K562 (cell line): ENCODE measurements around the gene ZER1. TPM values are rescaled to one million over a fixed set of nuclear protein-coding genes. Genes with fewer than 3 reads are reported as not detected.

Experiments
- AFF4 ChIP-seq: sonication (generic); formaldehyde crosslinking; IDR thresholded peaks from 2 replicates; pipeline ENCODE4 v1.8.0; 2023; ENCODE audit warnings: mild to moderate bottlenecking, missing genetic modification reagents
- CREM ChIP-seq: IDR thresholded peaks from 2 replicates; pipeline ENCODE4 v1.6.1; 2014; ENCODE audit warnings: antibody characterized with exemption, low read depth
- E4F1 ChIP-seq: fragments of 250-450 bp; sonication (Bioruptor Pico); IDR thresholded peaks from 2 replicates; pipeline ENCODE4 v1.5.0; 2021; ENCODE audit warnings: mild to moderate bottlenecking, borderline replicate concordance
- NCOR1 ChIP-seq: fragments of 450-650 bp; IDR thresholded peaks from 2 replicates; pipeline ENCODE4 v1.6.1; 2016; ENCODE audit warnings: mild to moderate bottlenecking, moderate library complexity
- PYGO2 ChIP-seq: fragments of 450-650 bp; IDR thresholded peaks from 2 replicates; pipeline ENCODE4 v1.6.1; 2016; ENCODE audit warnings: mild to moderate bottlenecking, missing genetic modification characterization, moderate library complexity, missing compliant biosample characterization
- polyA plus RNA-seq, 8 experiments: library from polyadenylated mRNA; depleted of rRNA in 4 of 8; stranded (reverse) in 5 of 8; unstranded in 3 of 8; fragments of >200 nt; fragmentation: Nextera tagmentation in 2 of 8; fragmentation: Illumina TruSeq in 1 of 8; extraction: Ambion mirVana in 2 of 8; extraction: Trizol in 1 of 8; gene quantifications; 2 replicates each; pipeline versions ENCODE4 v1.2.1 to v1.2.3, GENCODE V29; 2011 to 2014; ENCODE audit warnings: inconsistent platforms in 1 of 8, missing spikeins in 1 of 8
- total RNA-seq, 7 experiments: library from RNA; depleted of rRNA in 6 of 7; stranded (reverse); fragments of >200 nt in 6 of 7; fragmentation: Illumina TruSeq in 2 of 7; extraction: Trizol in 2 of 7; gene quantifications; 2 replicates each; pipeline versions ENCODE4 v1.2.1 to v1.2.3, GENCODE V29; 2011 to 2021; ENCODE audit warnings: low replicate concordance in 1 of 7
- TF ChIP-seq, protein P1 (sequence below): fragments of 450-650 bp; IDR thresholded peaks from 2 replicates; pipeline ENCODE4 v1.6.1; 2016; ENCODE audit warnings: mild to moderate bottlenecking, moderate library complexity

ZER1 gene
- total and polyA plus RNA-seq, 9 of the 15 experiments (the other 6 are each of a cell fraction or from before 2014, with no cell fraction given) = 0.07 to 10.7 (median 6.2) TPM

- TF ChIP-seq, protein P1, sequence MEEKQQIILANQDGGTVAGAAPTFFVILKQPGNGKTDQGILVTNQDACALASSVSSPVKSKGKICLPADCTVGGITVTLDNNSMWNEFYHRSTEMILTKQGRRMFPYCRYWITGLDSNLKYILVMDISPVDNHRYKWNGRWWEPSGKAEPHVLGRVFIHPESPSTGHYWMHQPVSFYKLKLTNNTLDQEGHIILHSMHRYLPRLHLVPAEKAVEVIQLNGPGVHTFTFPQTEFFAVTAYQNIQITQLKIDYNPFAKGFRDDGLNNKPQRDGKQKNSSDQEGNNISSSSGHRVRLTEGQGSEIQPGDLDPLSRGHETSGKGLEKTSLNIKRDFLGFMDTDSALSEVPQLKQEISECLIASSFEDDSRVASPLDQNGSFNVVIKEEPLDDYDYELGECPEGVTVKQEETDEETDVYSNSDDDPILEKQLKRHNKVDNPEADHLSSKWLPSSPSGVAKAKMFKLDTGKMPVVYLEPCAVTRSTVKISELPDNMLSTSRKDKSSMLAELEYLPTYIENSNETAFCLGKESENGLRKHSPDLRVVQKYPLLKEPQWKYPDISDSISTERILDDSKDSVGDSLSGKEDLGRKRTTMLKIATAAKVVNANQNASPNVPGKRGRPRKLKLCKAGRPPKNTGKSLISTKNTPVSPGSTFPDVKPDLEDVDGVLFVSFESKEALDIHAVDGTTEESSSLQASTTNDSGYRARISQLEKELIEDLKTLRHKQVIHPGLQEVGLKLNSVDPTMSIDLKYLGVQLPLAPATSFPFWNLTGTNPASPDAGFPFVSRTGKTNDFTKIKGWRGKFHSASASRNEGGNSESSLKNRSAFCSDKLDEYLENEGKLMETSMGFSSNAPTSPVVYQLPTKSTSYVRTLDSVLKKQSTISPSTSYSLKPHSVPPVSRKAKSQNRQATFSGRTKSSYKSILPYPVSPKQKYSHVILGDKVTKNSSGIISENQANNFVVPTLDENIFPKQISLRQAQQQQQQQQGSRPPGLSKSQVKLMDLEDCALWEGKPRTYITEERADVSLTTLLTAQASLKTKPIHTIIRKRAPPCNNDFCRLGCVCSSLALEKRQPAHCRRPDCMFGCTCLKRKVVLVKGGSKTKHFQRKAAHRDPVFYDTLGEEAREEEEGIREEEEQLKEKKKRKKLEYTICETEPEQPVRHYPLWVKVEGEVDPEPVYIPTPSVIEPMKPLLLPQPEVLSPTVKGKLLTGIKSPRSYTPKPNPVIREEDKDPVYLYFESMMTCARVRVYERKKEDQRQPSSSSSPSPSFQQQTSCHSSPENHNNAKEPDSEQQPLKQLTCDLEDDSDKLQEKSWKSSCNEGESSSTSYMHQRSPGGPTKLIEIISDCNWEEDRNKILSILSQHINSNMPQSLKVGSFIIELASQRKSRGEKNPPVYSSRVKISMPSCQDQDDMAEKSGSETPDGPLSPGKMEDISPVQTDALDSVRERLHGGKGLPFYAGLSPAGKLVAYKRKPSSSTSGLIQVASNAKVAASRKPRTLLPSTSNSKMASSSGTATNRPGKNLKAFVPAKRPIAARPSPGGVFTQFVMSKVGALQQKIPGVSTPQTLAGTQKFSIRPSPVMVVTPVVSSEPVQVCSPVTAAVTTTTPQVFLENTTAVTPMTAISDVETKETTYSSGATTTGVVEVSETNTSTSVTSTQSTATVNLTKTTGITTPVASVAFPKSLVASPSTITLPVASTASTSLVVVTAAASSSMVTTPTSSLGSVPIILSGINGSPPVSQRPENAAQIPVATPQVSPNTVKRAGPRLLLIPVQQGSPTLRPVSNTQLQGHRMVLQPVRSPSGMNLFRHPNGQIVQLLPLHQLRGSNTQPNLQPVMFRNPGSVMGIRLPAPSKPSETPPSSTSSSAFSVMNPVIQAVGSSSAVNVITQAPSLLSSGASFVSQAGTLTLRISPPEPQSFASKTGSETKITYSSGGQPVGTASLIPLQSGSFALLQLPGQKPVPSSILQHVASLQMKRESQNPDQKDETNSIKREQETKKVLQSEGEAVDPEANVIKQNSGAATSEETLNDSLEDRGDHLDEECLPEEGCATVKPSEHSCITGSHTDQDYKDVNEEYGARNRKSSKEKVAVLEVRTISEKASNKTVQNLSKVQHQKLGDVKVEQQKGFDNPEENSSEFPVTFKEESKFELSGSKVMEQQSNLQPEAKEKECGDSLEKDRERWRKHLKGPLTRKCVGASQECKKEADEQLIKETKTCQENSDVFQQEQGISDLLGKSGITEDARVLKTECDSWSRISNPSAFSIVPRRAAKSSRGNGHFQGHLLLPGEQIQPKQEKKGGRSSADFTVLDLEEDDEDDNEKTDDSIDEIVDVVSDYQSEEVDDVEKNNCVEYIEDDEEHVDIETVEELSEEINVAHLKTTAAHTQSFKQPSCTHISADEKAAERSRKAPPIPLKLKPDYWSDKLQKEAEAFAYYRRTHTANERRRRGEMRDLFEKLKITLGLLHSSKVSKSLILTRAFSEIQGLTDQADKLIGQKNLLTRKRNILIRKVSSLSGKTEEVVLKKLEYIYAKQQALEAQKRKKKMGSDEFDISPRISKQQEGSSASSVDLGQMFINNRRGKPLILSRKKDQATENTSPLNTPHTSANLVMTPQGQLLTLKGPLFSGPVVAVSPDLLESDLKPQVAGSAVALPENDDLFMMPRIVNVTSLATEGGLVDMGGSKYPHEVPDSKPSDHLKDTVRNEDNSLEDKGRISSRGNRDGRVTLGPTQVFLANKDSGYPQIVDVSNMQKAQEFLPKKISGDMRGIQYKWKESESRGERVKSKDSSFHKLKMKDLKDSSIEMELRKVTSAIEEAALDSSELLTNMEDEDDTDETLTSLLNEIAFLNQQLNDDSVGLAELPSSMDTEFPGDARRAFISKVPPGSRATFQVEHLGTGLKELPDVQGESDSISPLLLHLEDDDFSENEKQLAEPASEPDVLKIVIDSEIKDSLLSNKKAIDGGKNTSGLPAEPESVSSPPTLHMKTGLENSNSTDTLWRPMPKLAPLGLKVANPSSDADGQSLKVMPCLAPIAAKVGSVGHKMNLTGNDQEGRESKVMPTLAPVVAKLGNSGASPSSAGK = no peak; the same call in none of the 2 replicates
- TF ChIP-seq NCOR1 = peak; percentile 66
- TF ChIP-seq PYGO2 (tag) = no peak
- no peak for TF ChIP-seq E4F1 (CRISPR knock-in tag)
- TF ChIP-seq CREM = peak; percentile 95
- peak; percentile 97 for TF ChIP-seq AFF4 (CRISPR knock-in tag)
Observed at GRCh38 chr9:128771745-128772519, at the start of gene ZER1 (continued).
